NCI-H2081 (cell line): ENCODE data around the gene COX11.

Experiments used
- DNase-seq, 2 experiments: peaks; one replicate each; lab custom pipeline; 2025; lab: John Stamatoyannopoulos, UW

COX11 gene

GRCh38 chr17:54967621-54968261, 713 bp downstream of the COX11 start:
- DNase-seq: peak in 1 of 2 experiments; percentile 24

DNA sequence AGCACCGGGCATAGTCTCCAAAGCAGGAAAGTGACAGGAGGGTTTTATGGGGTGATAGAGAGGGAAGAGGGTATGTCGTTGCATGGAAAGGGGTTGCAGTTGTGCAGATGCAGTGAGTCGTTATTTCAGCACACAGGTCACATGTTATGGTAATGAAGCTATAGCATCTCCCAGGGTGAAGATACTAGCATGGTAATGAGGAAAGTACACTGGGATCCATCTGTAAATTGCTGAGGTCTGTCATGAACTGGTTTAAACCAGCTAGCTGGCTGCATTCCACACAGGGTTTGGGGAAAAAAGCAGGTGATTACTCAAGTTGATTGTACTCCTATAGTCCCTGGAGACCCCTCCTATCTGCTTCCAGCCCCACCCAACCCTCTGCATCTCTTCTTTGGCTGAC, 11.7 kb downstream of the COX11 start:
- no peak for DNase-seq

- no peak for DNase-seq
Observed at GRCh38 chr17:54951286-54951685, 17.2 kb downstream of the COX11 start.

DNA sequence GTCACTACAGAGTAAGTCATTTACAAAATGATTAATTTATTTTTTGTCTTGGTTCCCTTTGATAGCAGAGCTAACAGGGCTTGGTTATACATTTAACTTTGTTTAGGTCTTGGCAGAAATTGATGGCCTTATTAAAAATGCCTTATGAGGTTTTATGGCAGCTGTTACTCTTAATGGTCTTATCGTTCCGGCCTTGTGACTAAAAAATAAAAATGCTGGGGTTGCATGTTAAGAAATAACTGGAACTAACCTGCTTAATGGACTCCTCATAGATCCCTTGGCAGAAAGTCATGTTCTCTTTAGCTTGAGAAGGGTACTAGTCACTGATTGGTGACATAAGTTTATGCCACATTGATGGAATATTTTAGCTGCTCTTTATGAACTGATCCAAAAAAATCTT, 18.3 kb downstream of the COX11 start:
- DNase-seq: no peak

GRCh38 chr17:54948380-54948779, 20.1 kb downstream of the COX11 start:
- DNase-seq: no peak

- DNase-seq: no peak
Observed at GRCh38 chr17:54947396-54947795, 21.1 kb downstream of the COX11 start.

- no peak for DNase-seq
Observed at GRCh38 chr17:54945671-54946070, 22.8 kb downstream of the COX11 start.

GRCh38 chr17:54945231-54945630, 23.2 kb downstream of the COX11 start:
- DNase-seq: no peak

DNA sequence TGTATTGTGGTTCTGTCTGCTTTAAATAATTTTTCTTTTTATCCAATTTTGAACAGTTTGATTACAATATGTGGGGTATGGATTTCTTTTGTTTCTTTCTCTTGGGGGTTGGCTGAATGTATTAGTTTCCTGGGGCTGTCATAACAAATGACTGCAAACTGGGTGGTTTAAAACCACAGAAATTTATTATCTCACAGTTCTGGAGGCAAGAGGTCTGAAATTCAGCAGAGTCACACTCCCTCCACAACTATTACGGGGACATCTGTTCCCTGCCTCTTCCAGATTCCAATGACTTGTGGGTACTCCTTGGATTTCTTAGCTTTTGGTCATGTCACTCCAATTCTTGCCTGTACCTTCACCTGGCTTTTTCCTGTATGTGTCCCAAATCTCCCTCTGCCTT, 23.7 kb downstream of the COX11 start:
- DNase-seq: no peak

DNA sequence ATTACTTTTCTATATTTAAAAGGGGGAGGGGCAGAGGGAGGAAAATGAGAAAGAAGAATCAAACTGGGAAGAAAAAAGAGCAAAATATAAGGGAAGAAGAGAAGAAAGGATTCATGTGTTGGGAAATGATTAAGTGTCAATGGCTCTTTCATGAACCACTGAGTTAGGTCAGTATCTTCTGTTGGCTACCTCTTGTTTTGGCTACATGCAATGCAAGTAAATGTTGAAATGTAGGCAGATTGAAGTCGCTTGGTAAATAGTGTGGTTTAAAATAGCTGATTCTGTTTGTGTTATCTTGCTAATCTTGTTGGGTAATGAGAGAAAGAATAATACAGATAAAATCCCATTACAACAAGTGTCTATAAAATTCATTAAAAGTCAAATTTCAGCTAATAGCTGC, 27.2 kb downstream of the COX11 start:
- DNase-seq: no peak

GRCh38 chr17:54937426-54937825, 31.0 kb downstream of the COX11 start:
- DNase-seq: no peak

GRCh38 chr17:54937018-54937417, 31.4 kb downstream of the COX11 start:
- no peak for DNase-seq

DNA sequence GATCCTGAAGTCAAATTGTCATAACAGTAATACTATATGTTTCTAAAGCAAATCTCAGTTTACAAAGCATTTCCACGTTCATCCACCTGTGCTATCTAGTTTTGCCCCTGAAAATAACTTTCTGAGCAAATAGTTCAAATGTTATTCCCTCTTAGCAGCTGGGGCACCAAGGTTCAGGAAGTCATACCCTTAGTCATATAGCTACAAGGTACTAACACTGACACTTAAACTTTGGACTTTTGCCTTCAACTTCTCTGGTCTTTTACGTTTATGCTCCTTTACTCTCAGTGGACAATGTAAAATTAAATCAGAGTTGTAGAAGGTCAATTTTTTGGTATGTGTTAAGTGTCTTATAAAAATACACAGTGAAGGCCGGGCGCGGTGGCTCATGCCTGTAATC, 33.0 kb downstream of the COX11 start:
- DNase-seq: no peak

DNA sequence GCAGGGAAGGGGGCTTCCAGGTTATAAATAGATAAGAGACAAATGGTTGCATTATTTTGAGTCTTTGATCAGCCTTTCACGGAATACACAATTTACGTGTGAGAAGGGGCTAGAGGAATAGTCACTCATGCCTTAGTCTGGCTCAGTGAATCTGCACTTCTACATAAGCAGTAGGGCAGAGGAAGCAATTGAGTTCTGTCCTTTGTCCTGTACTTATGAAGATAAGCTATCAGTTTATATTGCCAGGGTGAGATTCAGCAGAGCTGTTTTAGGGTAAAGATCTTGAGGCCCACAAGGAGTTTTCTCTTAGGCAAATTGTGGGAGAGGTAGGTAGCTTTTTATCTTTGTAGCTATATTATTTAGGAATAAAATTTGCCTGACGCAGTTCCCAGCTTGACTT, 34.5 kb downstream of the COX11 start:
- DNase-seq: no peak

GRCh38 chr17:54932711-54933110, 35.7 kb downstream of the COX11 start:
- no peak for DNase-seq

DNA sequence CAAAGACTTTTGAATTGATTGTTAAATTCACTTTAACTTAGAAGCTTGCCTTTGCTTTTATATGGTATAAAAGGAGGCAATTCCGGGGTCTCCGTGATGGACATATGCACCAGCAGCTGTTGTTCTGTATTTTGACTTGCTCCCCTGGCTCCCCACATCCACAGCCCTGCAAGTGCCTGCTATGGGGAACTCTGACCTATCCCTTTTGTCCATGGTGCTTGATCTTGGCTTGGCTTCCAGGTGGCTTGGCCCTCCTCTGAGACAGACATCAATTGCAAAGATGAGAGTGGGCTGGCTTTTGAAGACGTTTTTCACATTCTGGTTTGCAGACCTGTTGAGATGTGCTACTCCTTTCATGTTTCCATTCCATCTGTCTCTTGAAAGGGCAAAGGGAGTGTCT, 40.9 kb downstream of the COX11 start:
- no peak for DNase-seq

GRCh38 chr17:54924405-54924804, 44.0 kb downstream of the COX11 start:
- DNase-seq: no peak

DNA sequence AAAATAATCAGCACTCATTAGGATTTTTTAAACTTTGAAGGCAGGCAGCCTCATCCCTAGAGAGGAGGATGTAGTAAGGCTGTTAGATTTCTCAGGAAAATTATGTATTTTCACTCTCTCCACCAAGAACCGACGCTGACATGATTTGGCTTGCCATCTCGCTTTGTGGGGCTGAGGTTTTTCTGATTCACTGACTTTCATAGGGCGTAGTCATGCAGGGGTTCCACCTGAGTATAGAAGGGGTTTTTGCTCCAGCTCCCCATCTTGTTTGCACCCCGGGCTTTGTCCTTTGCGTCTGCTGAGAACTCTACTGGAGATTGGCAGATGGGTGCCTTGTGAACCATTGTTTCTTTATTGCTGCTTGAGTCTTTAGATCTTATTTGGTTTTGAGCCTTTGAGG, 47.6 kb downstream of the COX11 start:
- no peak for DNase-seq

GRCh38 chr17:54919425-54919824, 49.0 kb downstream of the COX11 start:
- no peak for DNase-seq

DNA sequence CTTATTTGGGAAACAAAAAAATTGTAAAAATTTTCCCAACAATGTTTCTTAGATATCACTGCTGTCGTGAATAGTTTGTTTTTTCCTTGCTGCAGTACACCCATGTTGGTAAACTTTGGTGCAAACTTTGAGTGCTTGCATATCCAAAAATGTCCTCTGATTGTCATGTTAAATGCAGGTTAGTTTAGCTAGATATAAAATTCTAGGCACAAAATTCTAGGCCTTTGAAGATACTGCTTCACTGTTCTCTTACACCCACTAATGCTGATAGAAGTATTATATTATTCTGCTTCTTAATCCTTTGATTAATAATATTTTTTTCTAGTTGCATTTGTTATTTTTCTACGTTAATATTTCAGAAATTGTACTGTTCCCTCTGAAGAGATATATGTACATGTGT, 51.7 kb downstream of the COX11 start:
- DNase-seq: no peak
